Cerebellar nuclear complex (tissue), 1 donor: ENCODE data around the gene CHRNA5.

Source experiments
- DNase-seq, 2 experiments: peaks; one replicate each; lab custom pipeline; 2025; lab: John Stamatoyannopoulos, UW

The CHRNA5 gene

DNA sequence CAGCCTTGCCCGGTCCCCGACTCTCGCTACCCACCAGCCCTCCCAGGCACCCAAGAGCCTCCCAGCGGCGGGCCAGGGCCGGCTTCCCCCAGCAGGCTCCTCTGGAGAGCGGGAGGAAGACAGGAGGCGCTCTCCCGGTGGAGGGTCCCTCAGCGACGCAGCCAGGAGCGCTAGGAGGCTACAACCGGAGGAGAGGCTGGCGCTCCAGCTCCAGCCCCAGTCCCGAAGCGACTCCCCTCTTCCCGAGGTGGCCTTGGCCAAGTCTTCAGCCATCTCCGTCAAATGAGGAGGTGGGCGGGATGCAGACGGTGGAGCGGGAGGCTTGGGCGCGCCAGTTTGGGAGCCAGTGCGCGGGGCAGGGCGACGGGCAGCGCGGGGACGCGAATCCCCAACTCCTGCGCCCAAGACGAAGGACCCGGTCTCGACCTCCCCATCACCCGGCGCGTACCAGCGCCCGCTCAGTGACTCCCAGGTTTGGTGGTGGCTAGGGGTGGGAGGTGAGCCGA, 54.8 kb downstream of the CHRNA5 start:
- no peak for DNase-seq

DNA sequence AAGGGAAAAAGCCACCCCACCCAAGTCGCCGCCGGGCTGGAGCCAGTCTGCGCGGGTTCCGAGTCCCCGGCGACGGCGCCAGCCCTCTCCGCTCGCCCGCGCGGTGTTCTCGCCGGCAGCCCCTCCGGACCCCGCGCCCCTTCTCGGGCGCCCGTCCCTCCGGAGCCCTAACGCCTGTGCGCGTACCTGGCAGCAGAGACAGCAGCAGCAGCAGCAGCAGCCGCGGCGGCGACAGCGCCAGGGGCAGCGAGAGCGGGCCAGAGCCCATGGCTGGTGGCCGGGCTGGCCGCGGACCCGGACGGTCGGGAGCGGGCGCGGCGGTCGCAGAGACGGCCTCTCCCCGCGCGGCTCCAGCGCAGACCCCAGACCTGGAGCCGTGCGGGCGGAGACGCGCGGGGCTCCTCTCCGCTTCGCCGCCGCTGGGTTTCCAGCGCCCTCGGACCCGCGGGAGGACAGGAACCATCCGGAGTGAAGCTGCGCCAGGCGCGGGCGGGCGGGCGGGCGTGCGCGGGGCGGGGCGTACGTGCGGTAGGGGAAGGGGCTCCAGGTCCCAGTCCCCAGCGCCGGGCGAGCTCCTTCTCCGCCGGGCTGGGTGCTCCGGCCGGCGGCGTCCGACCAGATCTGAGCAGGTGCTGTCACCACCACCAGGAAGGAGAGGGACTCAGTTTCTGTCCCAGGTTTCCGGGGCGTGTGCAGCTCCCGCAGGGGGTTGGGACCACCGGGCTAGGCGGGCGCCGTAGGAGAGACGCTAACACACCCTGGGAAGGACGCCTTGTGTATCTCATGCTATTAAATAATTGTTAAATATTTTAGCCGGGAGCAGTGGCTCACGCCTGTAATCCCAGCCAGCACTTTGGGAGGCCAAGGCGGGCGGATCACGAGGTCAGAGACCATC, 55.5 kb downstream of the CHRNA5 start, which contains the start of gene CHRNA3:
Gene CHRNA3, minus strand, starts transcription at position 470 of the 895 bp plus-strand sequence. Its CDS starts 202 bp downstream, at position 268.
- DNase-seq: no peak

DNA sequence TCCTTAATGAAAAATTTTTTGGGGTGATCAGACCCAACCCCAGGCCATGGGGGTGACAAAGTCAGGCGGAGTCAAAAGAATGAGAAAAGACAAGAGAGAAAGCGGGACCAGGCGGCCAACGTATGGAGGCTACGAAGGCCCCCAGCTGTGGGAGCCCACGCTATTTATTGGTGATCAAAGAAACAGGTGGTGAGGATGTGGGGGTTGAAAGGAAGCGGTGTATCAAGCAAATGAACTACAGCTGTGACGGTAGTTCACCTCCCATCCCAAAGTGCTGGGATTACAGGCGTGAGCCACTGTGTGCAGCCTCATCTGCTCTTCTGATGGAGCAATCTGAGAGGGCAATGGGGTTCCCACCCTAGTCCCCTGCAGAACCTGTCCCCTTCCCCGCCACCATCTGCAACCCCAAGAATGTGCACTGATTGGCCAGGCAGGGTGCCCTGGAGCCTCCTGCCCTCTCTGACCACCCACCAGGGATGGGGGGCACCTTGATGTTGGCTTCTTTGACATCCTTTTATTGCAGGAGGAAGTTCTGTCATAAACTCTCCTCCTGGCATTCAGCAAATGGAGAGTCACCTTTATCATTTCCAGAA, 56.6 kb downstream of the CHRNA5 start:
- no peak for DNase-seq

DNA sequence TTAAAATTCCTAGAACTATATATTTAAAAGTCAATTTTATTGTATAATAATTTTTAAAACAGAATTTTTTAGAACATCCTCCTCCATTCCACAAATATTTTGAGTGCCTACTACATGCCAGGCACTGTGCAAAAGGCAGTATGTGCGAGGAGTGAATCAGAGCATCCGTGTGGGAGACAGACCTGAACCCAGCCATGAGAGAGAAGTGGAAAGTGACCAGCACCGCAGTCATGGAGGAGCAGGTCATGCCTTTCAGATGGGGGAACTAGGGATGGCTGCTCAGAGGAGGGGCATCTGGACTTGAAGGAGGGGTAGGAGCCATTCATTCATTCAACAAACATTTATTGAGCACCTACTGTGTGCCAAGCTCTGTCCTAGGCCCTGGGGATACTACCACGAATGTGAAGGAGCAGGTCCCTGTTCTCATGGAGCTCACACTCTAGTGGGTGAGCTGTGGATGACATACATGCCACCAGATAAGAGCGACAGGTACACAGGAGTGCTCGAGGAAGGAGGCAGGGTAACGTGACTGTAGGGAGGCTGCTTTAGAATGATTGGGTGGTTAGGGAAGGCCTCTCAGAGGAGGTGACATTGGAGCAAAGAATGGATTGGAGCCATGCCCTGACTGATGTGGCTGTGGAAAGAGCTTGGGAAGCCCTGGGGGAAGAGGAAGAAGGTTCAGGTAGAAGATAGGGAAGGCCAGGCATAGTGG, 58.6 kb downstream of the CHRNA5 start:
- no peak for DNase-seq

DNA sequence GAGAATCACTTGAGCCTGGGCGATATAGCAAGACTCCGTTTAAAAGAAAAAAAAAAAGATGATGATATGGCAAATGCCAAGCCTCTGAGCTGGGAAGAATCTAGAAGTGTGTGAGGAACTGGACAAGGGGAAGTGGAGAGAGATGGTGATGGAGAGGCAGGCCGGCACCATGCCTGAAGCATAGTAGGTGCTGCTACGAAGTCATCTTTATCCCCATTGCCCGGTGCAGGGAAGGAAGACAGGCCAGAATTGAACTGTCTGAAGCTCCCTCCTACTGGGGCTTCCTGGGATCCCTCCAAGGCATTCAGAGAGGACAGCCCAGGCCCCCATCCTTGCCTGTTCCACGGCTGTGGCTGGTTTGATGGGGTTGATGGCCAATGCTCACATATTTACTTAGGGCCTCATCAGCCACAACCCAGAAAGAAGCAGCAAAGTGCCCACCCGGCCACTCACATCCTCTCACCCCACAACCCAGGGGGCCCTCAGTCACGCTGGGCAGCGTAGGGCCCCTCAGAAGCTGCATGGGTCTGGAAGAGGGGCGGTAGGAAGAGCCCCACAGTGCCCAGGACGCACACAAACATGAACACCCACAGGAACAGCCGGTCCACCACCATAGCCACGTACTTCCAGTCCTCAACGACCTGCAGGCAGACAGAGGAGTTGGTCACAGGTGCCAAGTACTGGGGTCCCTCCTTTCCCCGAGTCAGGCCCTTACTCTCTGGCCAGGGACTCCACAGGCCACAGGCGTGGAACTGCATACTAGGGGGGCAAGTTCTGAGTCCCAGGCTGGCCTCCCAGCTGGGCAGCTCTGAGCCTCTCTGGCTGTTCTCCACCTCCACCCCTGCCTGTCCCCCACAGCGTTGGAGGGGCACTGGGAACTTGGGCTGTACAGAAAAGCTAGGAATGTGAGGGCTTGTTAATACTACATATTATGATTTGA, 59.6 kb downstream of the CHRNA5 start:
- DNase-seq: no peak

DNA sequence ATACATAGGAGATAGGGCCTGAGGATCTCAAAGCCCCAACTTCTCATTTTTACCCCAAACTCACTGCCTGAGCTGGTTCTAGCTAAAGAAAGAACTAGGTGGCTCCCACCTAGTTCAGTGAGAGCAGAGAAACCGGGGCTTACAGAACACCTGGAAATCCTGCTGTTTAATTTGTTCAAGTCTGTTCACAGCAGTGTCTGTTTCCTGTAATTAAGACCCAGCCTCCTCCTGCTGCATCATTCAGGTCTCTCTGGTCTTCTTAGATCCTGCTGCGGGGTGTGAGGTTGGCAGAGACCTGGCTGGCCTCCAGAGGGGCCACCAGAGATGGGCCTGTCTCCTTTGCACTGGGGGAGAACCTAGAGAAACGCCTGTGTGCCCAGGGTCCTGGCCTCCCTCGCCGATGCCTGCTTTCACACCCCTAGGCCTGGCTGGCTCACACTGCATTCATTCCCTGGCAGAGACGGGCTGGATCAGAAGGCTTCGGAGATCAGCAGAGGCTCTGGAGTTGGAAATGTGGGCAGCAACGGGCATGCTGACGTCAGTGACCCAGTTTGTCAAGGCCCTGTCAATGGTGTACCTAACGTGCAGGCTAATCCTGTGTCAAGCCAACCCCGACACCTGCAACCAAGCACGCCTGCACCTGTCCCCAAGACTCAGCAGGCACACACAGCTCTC, 60.4 kb downstream of the CHRNA5 start:
- DNase-seq: no peak

DNA sequence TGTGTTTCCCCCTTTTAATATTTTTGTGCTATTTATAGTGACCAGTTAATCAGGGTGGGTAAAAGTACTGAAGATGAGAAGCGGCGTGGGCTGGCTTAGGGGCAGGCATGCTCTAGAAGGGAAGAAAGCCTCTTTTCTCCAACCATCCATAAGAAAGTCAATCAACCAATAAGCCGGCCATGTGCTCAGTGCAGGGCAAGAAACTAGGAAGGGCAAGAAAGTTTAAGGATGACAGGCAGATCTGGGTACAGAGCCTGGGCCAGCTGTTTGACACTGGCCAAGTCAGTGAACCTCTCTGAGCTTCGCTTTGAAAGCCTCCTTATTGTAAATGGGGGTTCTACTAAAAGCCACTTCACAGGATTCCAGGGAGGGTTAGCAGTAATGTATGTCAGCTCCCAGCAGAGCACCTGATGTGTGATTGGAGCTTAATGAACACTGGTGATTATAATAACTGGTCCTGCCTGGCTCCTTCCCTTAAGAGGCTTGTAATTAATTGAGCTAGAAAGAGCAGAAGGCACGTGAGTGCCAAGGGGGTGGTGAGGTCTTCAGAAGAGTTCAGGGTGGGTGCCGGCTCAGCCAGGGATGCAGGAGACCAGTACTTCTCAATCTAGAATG, 61.2 kb downstream of the CHRNA5 start:
- no peak for DNase-seq

DNA sequence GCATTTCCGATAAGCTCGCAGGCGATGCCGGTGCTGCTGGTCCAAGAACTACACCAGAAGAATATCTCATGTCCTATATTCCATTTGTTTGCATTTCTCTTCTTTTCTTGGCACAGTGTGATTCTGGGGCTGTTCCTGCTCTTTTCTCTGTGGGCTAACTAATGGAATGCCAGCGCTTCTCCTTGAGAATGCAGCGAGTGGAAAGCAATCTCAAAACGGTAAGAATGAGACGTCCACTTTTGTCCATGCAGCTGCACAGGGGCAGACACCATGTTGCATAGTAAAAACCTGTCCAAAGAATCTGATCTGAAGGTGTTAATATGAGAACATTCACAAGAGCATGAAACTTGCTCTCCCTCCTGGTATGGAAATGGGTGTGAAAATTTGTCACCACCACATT, 62.0 kb downstream of the CHRNA5 start:
- DNase-seq: no peak

DNA sequence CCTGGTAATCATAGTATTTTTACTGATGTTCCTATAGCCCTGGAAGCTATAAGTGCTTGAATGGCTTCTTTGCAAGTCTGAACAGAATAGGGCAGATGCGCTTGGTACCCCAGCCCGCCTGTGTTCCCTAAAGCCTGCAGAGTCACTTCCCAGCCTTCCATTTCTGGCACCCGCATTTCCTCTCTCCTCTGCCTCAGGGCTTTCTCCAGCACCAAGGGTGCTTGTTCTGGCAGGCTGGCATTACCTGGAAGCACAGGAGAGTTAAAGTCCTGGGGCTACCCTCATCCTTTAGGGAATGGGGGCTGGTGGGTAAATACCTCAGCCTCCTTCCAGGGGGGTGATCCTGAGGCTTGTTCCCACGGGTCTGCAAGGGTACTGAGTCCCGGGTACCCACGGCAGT, 62.9 kb downstream of the CHRNA5 start:
- no peak for DNase-seq

DNA sequence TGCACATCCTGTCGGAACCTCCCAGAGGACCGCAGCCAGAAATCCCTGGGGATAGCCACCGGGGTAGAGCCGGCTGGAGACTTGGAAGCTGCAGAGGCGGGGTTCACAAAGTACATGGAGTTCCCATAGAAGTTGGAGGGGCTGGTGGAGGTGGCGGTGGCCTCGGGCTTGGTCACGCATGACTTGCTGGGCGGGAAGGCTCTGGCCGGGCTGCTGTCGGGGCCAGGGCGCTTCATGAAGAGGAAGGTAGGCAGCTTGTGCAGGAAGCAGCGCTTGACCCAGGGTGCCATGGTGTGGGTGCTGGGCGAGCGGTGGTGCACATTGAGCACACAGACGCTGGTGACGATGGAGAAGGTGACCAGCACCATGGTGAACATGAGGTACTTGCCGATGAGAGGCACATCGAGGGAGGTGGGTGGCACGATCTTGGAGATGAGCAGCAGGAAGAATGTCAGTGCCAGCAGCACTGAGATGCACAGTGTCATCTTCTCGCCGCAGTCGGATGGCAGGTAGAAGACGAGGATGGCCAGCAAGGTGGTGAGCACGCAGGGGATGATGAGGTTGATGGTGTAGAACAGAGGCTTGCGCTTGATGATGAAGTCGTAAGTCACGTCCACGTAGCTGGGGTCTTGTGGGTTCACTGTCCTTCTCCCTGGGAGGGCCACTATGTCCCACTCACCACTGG, 63.9 kb downstream of the CHRNA5 start:
- no peak for DNase-seq

DNA sequence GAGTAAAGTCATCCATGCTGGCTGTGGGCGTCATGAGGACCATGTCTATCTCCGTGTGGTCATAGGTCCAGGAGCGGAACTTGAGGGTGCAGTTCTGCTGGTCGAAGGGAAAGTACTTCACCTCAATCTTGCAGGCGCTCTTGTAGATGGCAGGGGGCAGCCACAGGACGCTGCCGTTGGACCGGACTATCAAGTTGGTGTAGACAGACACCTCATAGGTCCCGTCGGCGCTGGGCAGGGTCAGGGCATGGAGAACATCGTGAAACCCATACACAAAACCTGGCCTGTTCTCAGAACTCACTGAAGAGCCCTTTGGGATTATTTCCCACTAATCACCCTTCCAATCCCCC, 64.4 kb downstream of the CHRNA5 start:
- no peak for DNase-seq

DNA sequence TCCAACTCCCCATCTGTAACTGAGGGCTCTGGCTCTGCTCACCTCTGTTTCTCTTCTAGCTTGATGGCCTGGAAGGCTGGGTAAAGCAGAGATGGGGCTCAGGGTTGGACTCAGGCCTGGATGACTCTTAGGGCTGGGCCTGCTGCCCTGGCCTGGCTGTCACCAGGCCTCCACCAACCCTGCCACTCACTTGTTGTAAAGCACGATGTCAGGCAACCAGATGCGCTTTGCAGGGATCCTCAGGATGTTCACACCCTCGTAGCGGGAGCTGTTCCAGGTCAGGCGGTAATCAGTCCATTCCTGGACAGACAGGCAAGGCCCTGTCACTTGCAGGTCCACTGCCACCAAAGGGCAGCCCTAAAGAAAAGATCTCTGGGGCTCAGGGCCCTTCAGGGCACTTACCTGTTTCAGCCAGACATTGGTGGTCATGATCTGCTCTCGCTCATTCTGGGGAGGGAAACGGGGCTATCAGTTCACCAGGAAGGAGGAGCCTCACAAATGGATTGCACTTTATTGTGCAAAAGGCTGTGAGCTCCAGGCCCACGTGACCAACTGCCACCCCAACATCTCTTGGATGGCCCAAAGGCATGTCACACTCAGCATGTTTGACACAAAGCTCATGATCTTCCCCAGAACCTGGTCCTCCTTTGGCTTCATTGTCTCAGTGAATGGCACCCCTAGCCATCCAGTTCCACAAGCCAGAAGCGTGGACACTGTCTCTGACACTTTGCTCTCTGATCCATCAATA, 65.7 kb downstream of the CHRNA5 start:
- no peak for DNase-seq

DNA sequence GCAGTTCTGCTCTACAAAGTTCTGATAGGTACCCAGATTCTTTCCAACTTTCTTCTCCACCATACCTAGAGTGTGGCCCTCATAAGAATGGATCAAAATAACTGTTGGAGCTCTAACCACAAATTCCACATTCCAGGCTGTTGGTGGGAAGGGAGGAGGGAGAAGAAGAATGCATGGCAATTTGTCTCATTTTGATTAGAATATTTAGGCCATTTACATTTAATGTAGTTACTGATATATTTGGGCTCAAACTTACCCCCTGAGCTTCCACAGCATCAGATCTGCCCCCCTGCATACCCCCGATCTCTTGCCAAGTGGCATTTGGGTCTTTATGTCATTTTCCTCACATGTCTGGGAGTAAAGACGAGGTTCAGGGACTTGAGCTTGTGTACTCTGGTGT, 68.0 kb downstream of the CHRNA5 start:
- no peak for DNase-seq

DNA sequence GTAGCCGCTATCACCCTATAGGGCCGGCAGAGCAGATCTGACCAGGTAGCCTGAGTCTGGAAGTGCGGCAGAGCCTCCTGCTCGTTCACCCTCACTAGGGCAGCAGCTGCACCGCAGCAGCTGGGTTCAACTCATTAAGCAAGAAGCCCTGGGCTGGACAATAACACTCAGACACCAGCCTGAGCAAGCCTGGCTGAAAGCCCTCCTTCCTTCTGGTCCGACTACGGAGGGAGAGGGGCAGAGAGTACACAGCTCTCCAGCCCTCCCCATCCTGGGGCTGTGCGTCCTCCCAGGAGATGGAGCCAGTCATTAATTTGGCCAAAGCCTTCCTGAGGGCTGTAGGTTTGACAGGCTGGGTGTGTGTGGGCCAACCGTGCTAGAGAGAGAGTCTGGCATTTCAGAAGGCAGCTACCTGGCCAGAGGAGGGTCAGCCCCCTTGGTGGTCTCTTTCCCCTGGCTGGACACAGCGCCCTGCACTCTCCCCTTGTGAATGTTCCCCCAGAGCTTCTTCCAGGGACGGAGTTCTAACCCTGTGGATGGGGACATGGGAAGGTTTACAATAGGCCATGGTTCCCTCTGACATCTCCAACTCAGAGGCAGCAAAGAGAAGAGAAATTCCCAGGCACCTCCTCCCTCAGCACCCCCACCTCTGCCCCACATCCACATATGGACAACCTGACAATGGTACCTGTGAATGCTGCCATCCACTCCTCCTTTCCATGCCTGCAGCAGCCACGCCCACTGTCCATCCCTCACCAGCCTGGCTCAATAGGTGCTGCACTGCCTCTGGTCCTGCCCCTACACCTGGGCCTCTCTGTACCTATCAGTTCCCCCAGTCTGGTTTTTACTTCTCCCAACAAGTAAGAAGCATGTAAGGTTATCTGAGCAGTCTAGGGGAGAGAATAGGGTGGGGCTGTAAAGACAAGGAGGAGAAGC, 69.2 kb downstream of the CHRNA5 start:
- DNase-seq: no peak

DNA sequence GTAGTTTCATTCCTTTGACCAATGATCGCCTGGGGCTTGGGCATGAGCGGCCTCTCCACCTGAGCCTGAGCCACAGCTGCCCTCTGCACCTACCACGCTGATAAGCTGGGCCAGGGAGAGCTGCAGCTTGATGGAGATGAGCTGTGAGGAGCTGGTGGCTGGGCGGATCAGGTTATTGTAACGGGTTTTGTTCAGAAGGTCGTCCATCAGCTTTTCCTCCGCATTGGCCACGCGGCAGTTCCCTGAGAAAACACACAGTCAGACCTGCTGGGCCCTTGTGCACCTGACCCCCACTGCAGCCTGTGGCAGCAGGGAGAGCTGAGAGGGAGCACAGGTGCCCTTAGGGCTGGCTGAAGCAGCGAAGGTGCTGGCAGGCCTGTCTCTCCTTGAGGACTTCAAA, 70.0 kb downstream of the CHRNA5 start:
- no peak for DNase-seq

DNA sequence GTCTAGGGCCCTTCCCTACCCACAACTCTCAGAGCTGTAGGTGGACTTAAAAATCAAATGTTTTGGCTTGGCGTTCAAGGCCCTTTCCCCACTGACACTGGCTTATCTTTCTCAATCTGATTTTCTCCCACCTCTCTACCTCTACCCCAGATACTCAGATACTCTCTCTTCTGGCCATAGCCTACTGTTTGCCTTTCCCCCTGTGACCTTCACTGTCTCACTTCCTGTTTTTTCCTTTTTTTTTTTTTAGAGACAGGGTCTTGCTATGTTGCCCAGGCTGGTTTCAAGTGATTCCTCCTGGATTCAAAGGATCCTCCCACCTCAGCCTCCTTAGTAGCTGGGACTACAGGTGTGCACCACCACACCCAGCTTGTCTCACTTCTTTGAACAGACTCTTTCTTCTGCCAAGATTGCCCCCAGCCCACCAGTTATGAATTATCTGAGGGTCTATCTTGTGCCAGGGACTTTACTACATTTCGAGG, 71.1 kb downstream of the CHRNA5 start:
- DNase-seq: no peak

DNA sequence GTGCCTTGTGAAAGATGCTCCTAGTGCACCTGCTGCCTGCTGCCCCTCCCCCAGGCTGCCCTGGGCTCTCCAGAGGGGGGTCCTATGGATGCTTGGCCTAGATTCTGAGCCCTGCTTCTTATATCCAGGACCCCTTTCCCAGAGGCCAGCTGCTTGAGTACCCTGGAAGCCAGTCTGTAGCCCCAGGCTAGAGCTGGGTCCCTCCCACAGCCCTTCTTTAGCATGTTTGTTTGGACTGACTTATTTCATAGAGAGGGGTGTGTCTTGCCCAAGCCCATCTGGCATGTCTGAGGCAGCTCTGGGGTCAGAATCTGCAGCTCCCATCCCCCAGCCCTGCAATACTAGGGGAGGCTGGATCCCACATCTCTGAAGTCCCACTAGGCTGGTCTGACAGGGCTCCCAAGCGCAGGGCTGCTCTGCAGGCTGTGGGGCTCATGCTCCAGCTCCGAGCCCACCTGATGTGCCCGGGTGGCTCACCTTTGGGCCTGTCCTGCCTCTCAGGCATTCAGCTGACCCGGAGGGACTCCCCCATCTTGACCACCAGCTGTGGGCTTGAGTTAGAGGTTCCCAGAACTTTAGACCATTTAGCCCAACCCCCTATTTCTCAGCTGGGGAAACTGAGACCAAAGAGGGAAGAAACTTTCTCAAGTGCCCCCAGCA, 72.6 kb downstream of the CHRNA5 start:
- no peak for DNase-seq
